NT2/D1 (cell line): ENCODE measurements around the gene LRIG1.

ENCODE experiments used
- SUZ12 ChIP-seq: IDR thresholded peaks from 2 replicates; pipeline ENCODE4 v1.6.1; 2011; ENCODE audit not compliant: insufficient read length, insufficient read depth; ENCODE audit errors: extremely low read depth
- YY1 ChIP-seq: IDR thresholded peaks from 2 replicates; pipeline ENCODE4 v1.6.1; 2011; ENCODE audit not compliant: insufficient read length, insufficient read depth
- ZNF274 ChIP-seq: IDR thresholded peaks from 2 replicates; pipeline ENCODE4 v1.6.1; 2011; ENCODE audit warnings: mild to moderate bottlenecking, low read depth, low read length

DNA sequence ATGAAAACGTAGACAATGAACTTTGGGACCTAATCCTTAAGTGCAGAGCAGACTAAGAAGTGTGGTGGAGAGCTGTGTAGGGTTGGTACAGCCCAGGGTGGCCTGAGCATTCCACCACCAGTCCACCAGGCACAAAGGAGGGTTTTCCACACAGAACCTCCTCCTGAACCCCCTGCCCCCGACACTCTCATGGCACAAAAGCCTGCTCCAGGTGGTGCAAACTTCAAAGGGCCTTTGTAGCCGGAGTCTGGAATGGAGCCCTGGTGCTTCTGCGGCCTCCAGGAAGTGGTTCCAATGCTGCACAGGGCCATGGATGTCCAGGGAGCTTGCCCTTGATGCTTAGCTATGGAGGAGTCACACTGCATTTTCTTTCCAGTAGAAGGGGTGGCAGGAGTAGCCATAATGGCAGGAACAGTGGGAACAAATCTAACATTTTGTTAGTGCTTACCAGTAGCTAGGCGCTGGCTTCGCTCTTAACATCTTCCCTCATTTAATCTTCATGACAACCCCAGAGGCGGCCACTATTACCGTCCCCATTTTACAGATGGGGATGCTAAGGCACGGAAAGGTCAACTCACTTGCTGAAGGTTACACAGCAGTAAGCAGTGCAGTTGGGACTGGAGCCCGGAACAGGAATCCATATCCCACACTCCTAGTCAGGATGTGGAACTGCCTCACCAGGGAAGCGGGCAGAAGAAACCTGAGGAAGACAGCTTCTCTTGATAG is 68.6 kb downstream of the LRIG1 start:
- TF ChIP-seq SUZ12: no peak
- TF ChIP-seq ZNF274: no peak
- no peak for TF ChIP-seq YY1
